Mucosa of rectum (tissue), 2 donors: ENCODE results near the gene SLC25A21.
"Not testable (repeated sequence)": the region's sequence is repeated elsewhere in the genome, so short reads cannot be mapped to it uniquely, and the experiment has no call there.

ENCODE experiments used
- H3K27ac ChIP-seq, 2 donors: one replicate each; pipeline ENCODE4 v1.7.0; 2013; ENCODE audit warnings: inconsistent platforms in 2 of 2, low read depth in 2 of 2, low read length in 2 of 2
- H3K27me3 ChIP-seq, 2 donors: one replicate each; pipeline ENCODE4 v1.7.0; 2013; ENCODE audit warnings: low read length in 2 of 2; ENCODE audit not compliant: control insufficient read depth in 2 of 2, insufficient read depth in 2 of 2
- H3K36me3 ChIP-seq, 2 donors: one replicate each; pipeline ENCODE4 v1.7.0; 2013; ENCODE audit warnings: low read length in 2 of 2; ENCODE audit not compliant: control insufficient read depth in 2 of 2, insufficient read depth in 2 of 2
- H3K4me1 ChIP-seq, 2 donors: one replicate each; pipeline ENCODE4 v1.7.0; 2013; ENCODE audit warnings: low read length in 2 of 2, mild to moderate bottlenecking in 1 of 2; ENCODE audit not compliant: control insufficient read depth in 2 of 2, insufficient read depth in 2 of 2
- H3K4me3 ChIP-seq, 2 donors: one replicate each; pipeline ENCODE4 v1.7.0; 2013; ENCODE audit warnings: low read length in 2 of 2
- H3K9ac ChIP-seq, 2 donors: one replicate each; pipeline ENCODE4 v1.7.0; 2013; ENCODE audit warnings: low read length in 2 of 2, low read depth in 1 of 2, mild to moderate bottlenecking in 1 of 2
- H3K9me3 ChIP-seq, 2 donors: one replicate each; pipeline ENCODE4 v1.7.0; 2013; ENCODE audit warnings: low read length in 2 of 2; ENCODE audit not compliant: control insufficient read depth in 2 of 2
- donor health status: healthy.
- donor health status: Normal muscosa, but diverticular disease.

The SLC25A21 gene

GRCh38 chr14:37172024-37172869 lies at the start of gene SLC25A21:
SLC25A21 (minus strand) TSS chr14:37172606.
- no peaks in the 10 kb centered on the region for H3K9me3 ChIP-seq
- H3K4me1 ChIP-seq = no peaks in the 10 kb centered on the region
- peak within 1 kb of the TSS; percentile 75 to 76 for H3K27ac ChIP-seq
- no peaks in the 10 kb centered on the region for H3K27me3 ChIP-seq
- H3K36me3 ChIP-seq = no peaks in the 10 kb centered on the region
- H3K4me3 ChIP-seq = peak within 1 kb of the TSS; percentile 76 to 86
- H3K9ac ChIP-seq = peak within 1 kb of the TSS; percentile 76 to 82

- Histone ChIP-seq H3K9ac (no peak overlapping the region), H3K4me1 (no peaks in the 10 kb centered on the region), H3K27me3 (no peaks in the 10 kb centered on the region), H3K4me3 (no peak overlapping the region), H3K36me3 (no peaks in the 10 kb centered on the region), H3K27ac (no peak overlapping the region), H3K9me3 (peaks cover 0 to 4% of the 10 kb centered on the region in 2 donors)
These were observed 48.7 kb upstream of the SLC25A21 start for GRCh38 chr14:37221073-37221472.

GRCh38 chr14:37215345-37215744 lies 42.9 kb upstream of the SLC25A21 start:
- Histone ChIP-seq H3K4me1 (no peaks in the 10 kb centered on the region), H3K9ac (no peak overlapping the region), H3K36me3 (no peaks in the 10 kb centered on the region), H3K27me3 (no peaks in the 10 kb centered on the region), H3K9me3 (no peaks in the 10 kb centered on the region), H3K4me3 (no peak overlapping the region), H3K27ac (no peak overlapping the region)

- Histone ChIP-seq H3K27ac (no peak overlapping the region), H3K36me3 (no peaks in the 10 kb centered on the region), H3K9ac (no peak overlapping the region), H3K4me1 (no peaks in the 10 kb centered on the region), H3K9me3 (no peaks in the 10 kb centered on the region), H3K27me3 (no peaks in the 10 kb centered on the region), H3K4me3 (no peak overlapping the region)
These were observed 40.6 kb upstream of the SLC25A21 start for GRCh38 chr14:37213016-37213415.

- Histone ChIP-seq H3K27ac (no peak overlapping the region), H3K9ac (no peak overlapping the region), H3K4me3 (no peak overlapping the region), H3K9me3 (peaks cover 0 to 3% of the 10 kb centered on the region in 2 donors), H3K27me3 (no peaks in the 10 kb centered on the region), H3K36me3 (no peaks in the 10 kb centered on the region), H3K4me1 (no peaks in the 10 kb centered on the region)
These were observed 38.0 kb upstream of the SLC25A21 start for GRCh38 chr14:37210448-37210847.

GRCh38 chr14:37209617-37210016 lies 37.2 kb upstream of the SLC25A21 start:
- H3K27me3 ChIP-seq, H3K36me3 ChIP-seq, H3K4me1 ChIP-seq, H3K4me3 ChIP-seq, H3K9me3 ChIP-seq, H3K27ac ChIP-seq, H3K9ac ChIP-seq: not testable (repeated sequence)

GRCh38 chr14:37205623-37206605 lies 33.5 kb upstream of the SLC25A21 start:
- H3K9me3 ChIP-seq, H3K27ac ChIP-seq, H3K4me1 ChIP-seq, H3K36me3 ChIP-seq, H3K27me3 ChIP-seq, H3K4me3 ChIP-seq, H3K9ac ChIP-seq: not testable (repeated sequence)

- no peaks in the 10 kb centered on the region for H3K27me3 ChIP-seq
- peaks cover 0 to 3% of the 10 kb centered on the region in 2 donors for H3K9me3 ChIP-seq
- H3K36me3 ChIP-seq = no peaks in the 10 kb centered on the region
- H3K9ac ChIP-seq = no peak overlapping the region
- H3K27ac ChIP-seq = no peak overlapping the region
- no peak overlapping the region for H3K4me3 ChIP-seq
- H3K4me1 ChIP-seq = no peaks in the 10 kb centered on the region
These were observed 31.0 kb upstream of the SLC25A21 start for GRCh38 chr14:37203423-37203822.

GRCh38 chr14:37202812-37203211 lies 30.4 kb upstream of the SLC25A21 start:
- no peaks in the 10 kb centered on the region for H3K36me3 ChIP-seq
- H3K9me3 ChIP-seq = peaks cover 0 to 3% of the 10 kb centered on the region in 2 donors
- H3K27ac ChIP-seq = no peak overlapping the region
- no peak overlapping the region for H3K4me3 ChIP-seq
- H3K4me1 ChIP-seq = no peaks in the 10 kb centered on the region
- H3K27me3 ChIP-seq = no peaks in the 10 kb centered on the region
- no peak overlapping the region for H3K9ac ChIP-seq

GRCh38 chr14:37202265-37202664 lies 29.9 kb upstream of the SLC25A21 start:
- H3K9ac ChIP-seq = no peak overlapping the region
- H3K9me3 ChIP-seq = peaks cover 0 to 3% of the 10 kb centered on the region in 2 donors
- no peak overlapping the region for H3K4me3 ChIP-seq
- no peaks in the 10 kb centered on the region for H3K4me1 ChIP-seq
- no peaks in the 10 kb centered on the region for H3K36me3 ChIP-seq
- no peak overlapping the region for H3K27ac ChIP-seq
- no peaks in the 10 kb centered on the region for H3K27me3 ChIP-seq
